GF-D8 (cell line): ENCODE data around the gene MYO15A.

Experiments
- DNase-seq: peaks from one replicate; lab custom pipeline; 2025; lab: John Stamatoyannopoulos, UW

MYO15A gene

GRCh38 chr17:18105595-18105994 lies 3.0 kb upstream of the MYO15A start:
- DNase-seq, result no peak

DNA sequence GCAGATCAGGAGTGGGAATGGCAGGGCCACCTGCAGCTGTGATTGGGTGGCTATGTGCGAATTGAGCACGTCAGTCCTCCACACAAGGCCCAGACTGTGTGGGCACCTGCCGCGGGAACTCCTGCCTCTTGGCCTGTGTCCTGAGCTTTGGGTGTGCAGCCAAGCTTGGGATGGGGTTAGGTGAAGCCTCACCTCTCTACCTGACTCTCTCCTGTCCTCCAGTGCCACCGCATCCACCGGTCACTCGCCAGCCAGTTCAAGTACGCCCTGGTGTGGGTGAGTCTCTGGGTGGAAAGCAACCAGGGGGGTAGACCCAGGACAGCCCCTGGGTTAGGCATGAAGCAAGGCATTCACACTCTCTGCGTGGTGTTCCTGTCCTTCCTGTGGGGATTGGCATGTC lies 2.3 kb upstream of the MYO15A start:
- DNase-seq, result no peak

GRCh38 chr17:18107061-18107790 lies 1.3 kb upstream of the MYO15A start:
- no peak for DNase-seq

DNA sequence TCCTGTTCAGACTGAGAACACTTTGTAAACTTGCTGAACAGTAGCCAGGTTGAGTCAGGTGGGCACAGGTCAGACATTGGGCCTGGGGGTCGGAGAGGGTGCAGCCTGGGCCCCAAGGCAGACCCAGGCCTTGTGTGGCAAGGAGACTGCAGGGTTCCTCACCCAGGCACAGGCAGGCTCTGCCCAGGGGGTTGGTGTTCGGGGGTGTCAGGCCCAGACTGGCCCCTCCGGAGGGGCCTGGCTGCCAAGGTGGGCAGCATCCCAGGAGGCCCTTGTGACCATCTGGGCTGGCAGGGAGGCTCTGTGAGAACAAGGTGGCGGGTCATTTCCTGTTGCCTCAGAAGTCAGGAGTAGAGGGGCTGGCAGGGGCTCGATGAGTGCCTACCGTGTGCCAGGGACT lies 585 bp upstream of the MYO15A start:
- no peak for DNase-seq

DNA sequence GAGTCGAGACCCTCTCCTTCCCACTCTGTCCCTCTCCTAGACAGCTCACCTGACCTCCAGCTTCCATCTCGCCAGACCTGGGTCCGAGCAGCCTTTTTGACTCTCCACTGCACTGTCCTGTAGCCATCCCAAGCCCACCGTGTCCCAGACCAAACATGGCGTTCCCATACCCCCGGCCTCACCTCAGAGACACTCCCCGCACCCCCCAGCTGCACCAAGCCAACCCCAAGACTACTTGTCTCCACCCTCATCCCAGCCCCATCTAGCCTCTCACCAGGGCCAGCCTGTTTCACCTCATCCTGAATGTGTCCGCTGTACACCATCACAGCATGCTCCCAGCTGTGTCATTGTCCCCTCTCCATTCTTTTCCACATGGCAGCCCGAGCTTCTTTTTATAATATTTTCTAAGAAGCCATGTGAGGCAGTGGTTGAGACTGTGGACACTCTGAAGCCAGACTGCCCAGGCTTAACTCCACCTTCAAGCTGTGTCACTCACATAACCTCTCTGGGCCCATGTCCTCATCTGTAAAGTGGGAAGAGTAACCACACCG lies 1.5 kb downstream of the MYO15A start:
- no peak for DNase-seq

- no peak for DNase-seq
Measured at GRCh38 chr17:18110636-18111145, 2.1 kb downstream of the MYO15A start.

DNA sequence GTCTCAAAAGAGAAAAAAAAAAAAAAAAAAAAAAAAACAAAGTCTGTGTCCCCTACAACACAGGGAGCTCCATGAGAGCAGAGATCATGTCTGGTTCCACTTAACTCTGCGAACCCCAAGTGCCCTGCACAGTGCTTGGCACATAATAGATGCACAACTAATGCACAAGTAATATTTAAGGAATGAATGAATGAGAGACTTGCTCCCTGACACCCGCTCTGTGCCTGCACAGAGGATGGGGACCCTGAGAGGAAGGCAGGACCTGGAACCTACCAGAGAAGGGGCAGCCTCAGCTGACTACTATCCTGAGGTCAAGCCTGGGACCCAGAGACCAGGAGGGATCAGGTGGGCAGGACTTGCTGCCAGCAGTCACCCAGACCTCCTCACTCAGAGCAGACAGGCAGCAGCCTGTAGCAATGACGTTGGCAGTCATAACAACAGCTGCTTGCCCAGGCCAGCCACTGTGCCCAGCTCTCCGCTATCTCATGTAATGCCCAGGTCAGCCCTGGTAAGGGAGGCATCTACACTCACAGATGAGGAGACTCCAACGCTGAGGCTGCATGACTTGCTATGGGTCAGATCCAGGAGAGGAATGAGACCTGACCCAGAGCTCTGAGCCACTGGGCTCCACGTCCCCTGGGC lies 2.9 kb downstream of the MYO15A start:
- DNase-seq, result no peak

DNA sequence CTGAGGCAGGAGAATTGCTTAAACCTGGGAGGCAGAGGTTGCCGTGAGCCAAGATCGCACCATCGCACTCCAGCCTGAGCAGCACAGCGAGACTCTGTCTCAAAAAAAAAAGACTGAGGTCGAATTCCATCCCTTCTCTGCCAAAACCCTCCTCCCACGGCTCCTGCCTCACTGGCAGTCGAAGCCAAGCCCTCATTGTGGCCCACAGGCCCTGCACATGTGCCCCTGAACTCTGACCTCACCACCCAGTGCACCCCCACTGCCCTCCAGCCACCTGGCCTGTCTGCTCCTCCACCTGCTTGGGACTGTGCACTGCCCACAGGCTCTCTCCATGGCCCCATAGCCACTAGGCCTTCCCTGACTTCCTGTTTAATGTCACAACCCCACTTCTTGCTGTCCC lies 7.0 kb downstream of the MYO15A start:
- DNase-seq, result no peak

DNA sequence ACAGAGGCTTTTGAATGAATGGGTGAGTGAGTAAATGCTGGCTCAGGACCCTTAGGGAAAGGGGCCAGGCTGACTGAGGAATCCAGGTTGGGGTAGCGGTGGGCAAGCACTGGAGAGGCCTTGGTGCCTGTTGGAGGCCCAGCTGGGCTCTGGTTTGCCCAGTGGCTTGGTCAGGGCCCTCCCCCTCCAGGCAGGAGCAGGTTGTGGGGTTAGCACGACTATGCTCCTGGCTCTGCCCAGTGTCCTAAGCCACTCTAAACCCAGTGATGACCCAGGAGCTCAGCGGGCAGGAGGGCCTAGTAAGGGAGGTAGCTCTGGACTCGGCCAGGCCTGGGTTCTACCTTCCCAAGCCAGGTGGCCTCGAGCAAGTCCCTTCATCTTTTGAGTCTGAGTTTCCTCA lies 7.5 kb downstream of the MYO15A start:
- no peak for DNase-seq

DNA sequence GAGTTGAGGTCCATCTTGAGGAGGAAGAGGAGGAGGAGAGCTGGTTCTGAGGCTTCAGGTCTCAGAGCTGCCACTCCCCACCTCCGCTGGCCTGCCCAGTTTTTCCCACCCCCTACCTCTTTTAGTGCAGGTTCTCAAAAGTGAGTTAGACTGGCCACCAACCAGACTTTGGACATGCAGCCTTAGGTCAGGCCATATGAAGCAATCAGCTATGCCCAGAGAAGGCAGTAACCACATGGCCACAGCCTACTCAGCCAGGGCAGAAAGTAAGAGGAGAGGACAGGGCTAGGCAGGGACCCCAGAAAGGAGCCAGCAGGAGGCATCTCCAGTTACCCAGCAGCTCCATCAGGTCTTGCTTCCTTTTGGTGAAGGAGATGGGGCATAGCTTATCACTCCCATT lies 9.0 kb downstream of the MYO15A start:
- DNase-seq, result no peak

DNA sequence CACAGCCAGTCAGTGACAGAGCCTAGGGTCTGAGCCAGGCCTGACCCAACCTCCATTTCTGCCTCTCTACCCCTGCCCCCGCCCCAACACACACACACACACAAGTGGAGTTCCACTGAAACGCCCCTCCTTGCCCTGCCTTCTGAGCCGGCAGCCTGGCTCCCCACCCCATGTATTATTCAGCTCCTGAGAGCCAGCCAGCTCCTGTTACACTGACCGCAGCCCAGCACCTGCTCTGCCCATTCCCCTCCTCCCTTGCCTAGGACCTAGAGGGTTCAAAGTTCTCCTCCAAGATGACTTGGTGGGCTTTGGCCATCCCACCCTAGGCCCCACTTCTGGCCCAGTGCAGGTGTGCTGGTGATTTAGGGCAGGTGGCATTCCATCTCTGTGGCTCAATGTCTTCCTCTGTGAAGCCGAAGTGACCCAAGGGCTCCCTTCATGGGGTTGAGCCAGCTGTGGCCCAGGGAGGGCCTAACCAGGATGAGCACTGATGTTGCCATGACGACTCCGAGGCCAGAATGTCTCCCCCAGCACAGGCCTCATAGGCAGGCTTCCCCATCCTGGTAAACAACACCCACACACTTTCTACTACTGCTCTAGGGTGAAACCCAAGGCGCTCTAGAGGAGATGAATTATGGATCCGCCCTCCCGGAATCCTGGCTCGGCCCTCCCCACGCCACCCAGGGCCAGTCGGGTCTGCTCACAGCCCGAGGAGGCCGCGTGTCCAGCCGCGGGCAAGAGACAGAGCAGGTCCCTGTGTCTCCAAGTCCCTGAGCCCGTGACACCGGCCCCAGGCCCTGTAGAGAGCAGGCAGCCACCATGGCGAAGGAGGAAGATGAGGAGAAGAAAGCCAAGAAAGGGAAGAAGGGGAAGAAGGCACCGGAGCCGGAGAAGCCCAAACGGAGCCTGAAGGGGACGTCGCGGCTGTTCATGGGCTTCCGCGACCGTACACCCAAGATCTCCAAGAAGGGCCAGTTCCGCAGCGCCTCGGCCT lies 9.7 kb downstream of the MYO15A start:
- DNase-seq, result no peak

- DNase-seq, result no peak
Measured at GRCh38 chr17:18119166-18119745, 10.7 kb downstream of the MYO15A start.

DNA sequence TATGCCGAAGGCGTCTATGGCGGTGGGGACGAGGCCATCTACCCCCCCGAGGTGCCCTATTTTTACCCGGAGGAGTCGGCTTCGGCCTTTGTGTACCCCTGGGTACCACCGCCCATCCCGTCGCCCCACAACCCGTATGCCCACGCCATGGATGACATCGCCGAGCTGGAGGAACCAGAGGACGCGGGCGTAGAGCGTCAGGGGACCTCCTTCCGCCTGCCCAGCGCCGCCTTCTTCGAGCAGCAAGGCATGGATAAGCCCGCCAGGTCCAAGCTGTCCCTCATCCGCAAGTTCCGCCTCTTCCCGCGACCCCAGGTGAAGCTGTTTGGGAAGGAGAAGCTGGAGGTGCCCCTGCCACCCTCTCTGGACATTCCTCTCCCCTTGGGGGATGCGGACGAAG lies 11.4 kb downstream of the MYO15A start:
- no peak for DNase-seq

- no peak for DNase-seq
Measured at GRCh38 chr17:18120461-18121017, 12.0 kb downstream of the MYO15A start.

- DNase-seq, result no peak
Measured at GRCh38 chr17:18121144-18121910, 12.8 kb downstream of the MYO15A start.

GRCh38 chr17:18122990-18123753 lies 14.6 kb downstream of the MYO15A start:
- no peak for DNase-seq

DNA sequence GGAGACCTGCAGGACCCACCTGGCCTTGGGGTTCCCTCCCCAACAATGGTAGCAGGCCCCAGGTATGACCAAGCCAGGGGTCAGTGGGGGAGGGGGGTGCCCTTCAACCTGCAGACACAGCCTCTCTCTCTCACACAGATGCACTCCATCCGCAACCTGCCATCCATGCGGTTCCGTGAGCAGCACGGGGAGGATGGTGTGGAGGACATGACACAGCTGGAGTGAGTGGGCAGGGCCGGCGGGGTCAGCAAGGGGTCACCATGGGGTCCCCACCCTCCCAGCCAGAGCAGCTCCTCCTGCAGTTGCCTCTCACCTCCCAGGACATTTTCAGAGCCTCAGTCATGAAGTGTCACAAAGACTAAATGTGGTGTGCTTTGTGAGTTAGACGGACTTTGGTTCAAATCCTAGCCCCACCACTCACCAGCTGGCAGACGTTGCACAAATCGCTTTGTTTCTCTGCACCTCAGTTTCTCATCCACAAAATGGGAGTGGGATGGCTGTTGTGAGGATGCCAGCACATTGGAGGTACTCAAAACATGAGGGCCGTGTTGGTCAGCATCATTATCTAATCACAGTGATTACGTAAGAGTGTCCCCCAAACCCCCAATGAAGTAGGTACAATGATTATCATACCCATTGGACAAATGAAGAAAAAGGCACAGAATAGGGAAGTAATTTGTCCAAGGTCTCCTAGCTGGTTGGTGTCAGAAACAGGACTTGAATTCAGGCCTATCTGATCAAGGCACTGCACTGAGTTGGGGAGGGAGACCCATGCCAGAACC lies 16.0 kb downstream of the MYO15A start:
- no peak for DNase-seq

GRCh38 chr17:18129041-18129502 lies 20.5 kb downstream of the MYO15A start:
- no peak for DNase-seq

GRCh38 chr17:18132711-18133110 lies 24.2 kb downstream of the MYO15A start:
- no peak for DNase-seq
